Measurements from ENCODE around the gene TOX3.

TOX3 gene

GRCh38 chr16:52439171-52439701, 107.7 kb downstream of the TOX3 start:
- Histone ChIP-seq H3K27me3 (no peaks in the 10 kb centered on the region), H3K9me3 (no peaks in the 10 kb centered on the region), H3K36me3 (no peaks in the 10 kb centered on the region), H3K27ac (no peak overlapping the region), H3K4me3 (ENCODE audit: low read depth in 1 of 2, low read length in 1 of 2) (no peak overlapping the region), H3K4me1 (ENCODE audit: control insufficient read depth in 1 of 2, insufficient read depth in 1 of 2, low read depth in 1 of 2, low read length in 1 of 2) (no peaks in the 10 kb centered on the region)
- no peak for TF ChIP-seq CTCF (IDR thresholded peaks at IDR 0.05)

GRCh38 chr16:52437277-52437670, 109.7 kb downstream of the TOX3 start:
- Histone ChIP-seq H3K9me3 (no peaks in the 10 kb centered on the region), H3K27ac (no peak overlapping the region), H3K4me1 (ENCODE audit: control insufficient read depth in 1 of 2, insufficient read depth in 1 of 2, low read depth in 1 of 2, low read length in 1 of 2) (no peaks in the 10 kb centered on the region), H3K27me3 (no peaks in the 10 kb centered on the region), H3K4me3 (ENCODE audit: low read depth in 1 of 2, low read length in 1 of 2) (no peak overlapping the region), H3K36me3 (no peaks in the 10 kb centered on the region)
- no peak for TF ChIP-seq CTCF (IDR thresholded peaks at IDR 0.05)

DNA sequence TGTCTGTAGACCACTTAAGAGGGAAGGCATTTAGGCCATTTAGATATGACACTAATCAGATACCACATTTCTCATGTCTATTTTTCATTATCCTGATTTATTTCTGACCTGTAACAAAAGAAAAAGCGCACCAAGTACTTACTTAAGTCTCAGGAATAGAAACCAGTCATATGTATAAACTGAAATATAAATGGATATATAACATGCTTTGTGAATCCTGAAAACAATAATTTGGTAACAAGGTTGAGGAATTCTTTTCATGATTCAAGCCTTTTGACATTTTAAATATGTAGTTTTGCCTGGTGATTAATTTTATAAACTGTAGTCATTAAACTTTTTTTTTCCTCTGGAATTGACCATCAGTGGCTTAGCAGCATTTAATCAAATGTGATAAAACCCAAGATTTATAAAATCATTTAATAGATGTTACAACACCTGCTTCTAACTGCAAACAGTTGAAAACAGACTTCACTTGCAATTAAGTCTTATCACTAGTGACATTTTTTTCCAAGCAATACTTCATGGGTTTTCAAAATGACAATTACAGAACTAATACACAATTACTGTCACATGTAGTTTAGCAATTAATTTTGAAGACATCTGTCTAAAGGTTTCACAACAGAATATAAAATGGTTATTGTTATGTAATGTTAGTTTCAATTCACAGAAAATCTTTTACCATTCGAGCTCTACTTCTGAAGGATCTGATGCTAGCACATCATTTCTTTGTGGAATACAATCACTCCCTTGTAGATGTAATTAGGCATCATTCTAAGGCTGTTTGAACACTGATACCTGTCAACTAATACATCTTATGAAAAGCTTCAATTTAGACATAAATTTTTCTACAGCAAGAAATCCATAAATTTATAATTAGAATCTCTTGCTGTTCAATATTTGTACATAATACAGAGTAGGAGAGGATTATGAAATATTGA, 110.3 kb downstream of the TOX3 start:
- Histone ChIP-seq H3K27me3 (no peaks in the 10 kb centered on the region), H3K36me3 (no peaks in the 10 kb centered on the region), H3K27ac (no peak overlapping the region), H3K4me1 (ENCODE audit: control insufficient read depth in 1 of 2, insufficient read depth in 1 of 2, low read depth in 1 of 2, low read length in 1 of 2) (no peaks in the 10 kb centered on the region), H3K9me3 (no peaks in the 10 kb centered on the region), H3K4me3 (ENCODE audit: low read depth in 1 of 2, low read length in 1 of 2) (no peak overlapping the region)
- no peak for TF ChIP-seq CTCF (IDR thresholded peaks at IDR 0.05)

DNA sequence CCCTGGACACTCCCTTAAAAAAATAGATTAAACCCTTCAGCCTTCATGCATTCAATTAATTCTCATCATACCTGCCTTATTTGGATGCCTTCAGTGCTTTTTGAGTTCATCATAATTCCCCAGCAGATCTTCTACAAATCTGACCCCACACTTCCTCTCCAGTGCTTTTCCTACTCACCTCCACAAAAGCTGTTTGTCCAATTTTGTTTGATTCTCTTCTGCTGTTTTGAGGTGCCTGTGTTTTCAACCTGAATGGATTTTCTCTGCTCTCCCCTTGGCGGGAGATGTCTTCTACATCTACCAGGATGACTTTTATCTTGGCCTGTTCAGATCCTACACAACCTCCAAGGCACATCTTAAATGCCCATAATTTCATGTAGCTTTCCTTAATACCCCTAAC, 112.7 kb downstream of the TOX3 start:
- TF ChIP-seq CTCF (IDR thresholded peaks at IDR 0.05), result no peak
- Histone ChIP-seq H3K27me3 (no peaks in the 10 kb centered on the region), H3K36me3 (no peaks in the 10 kb centered on the region), H3K4me1 (ENCODE audit: control insufficient read depth in 1 of 2, insufficient read depth in 1 of 2, low read depth in 1 of 2, low read length in 1 of 2) (no peaks in the 10 kb centered on the region), H3K9me3 (no peaks in the 10 kb centered on the region), H3K27ac (no peak overlapping the region), H3K4me3 (ENCODE audit: low read depth in 1 of 2, low read length in 1 of 2) (no peak overlapping the region)

GRCh38 chr16:52433643-52434042, 113.3 kb downstream of the TOX3 start:
- no peaks in the 10 kb centered on the region for H3K4me1 ChIP-seq (ENCODE audit: control insufficient read depth in 1 of 2, insufficient read depth in 1 of 2, low read depth in 1 of 2, low read length in 1 of 2)
- no peak overlapping the region for H3K4me3 ChIP-seq (ENCODE audit: low read depth in 1 of 2, low read length in 1 of 2)
- H3K36me3 ChIP-seq, result no peaks in the 10 kb centered on the region
- TF ChIP-seq CTCF (IDR thresholded peaks at IDR 0.05), result no peak
- no peaks in the 10 kb centered on the region for H3K9me3 ChIP-seq
- no peaks in the 10 kb centered on the region for H3K27me3 ChIP-seq
- no peak overlapping the region for H3K27ac ChIP-seq
